ENCODE data around the gene ZNF513. TPM values are rescaled to one million over a fixed set of nuclear protein-coding genes. Genes with fewer than 3 reads are reported as not detected.

ZNF513 gene
- polyA plus RNA-seq, 2 of the 4 experiments (the other 2 are of a cell fraction) = 10.8 to 22.7 TPM

GRCh38 chr2:27379383-27379835, 1.1 kb downstream of the ZNF513 start (continued):
- TF ChIP-seq REST (IDR thresholded peaks at IDR 0.05) (no peak), HDAC2 (IDR thresholded peaks at IDR 0.05) (no peak), POLR2AphosphoS2 (conservative IDR thresholded peaks at IDR 0.05; ENCODE audit: low read length) (0 out of 2 replicates have a peak, but pooled peaks have one; percentile 52), JUN (IDR thresholded peaks at IDR 0.05) (no peak), NPAS2 (CRISPR knock-in tag; IDR thresholded peaks at IDR 0.05; ENCODE audit: borderline replicate concordance) (no peak), PHF8 (IDR thresholded peaks at IDR 0.05; ENCODE audit: borderline replicate concordance, low read depth) (no peak), RFX5 (IDR thresholded peaks at IDR 0.05) (no peak), JUNB (IDR thresholded peaks at IDR 0.05) (no peak), TP53 (CRISPR knock-in tag; IDR thresholded peaks at IDR 0.05) (peak; percentile 12; the same call in 1 of the 2 replicates), TFCP2L1 (CRISPR knock-in tag; IDR thresholded peaks at IDR 0.05) (no peak), RCOR1 (IDR thresholded peaks at IDR 0.05; ENCODE audit: low read depth, low read length) (no peak), ZC3H11A (IDR thresholded peaks at IDR 0.05) (no peak), RARB (CRISPR knock-in tag; IDR thresholded peaks at IDR 0.05) (no peak), ZSCAN20 (CRISPR knock-in tag; IDR thresholded peaks at IDR 0.05) (no peak), FOSL2 (IDR thresholded peaks at IDR 0.05) (no peak; the same call in 1 of the 2 replicates), FOSL2 (CRISPR knock-in tag; IDR thresholded peaks at IDR 0.05) (no peak), EP300 (IDR thresholded peaks at IDR 0.05) (no peak)
- TF ChIP-seq, protein P1, sequence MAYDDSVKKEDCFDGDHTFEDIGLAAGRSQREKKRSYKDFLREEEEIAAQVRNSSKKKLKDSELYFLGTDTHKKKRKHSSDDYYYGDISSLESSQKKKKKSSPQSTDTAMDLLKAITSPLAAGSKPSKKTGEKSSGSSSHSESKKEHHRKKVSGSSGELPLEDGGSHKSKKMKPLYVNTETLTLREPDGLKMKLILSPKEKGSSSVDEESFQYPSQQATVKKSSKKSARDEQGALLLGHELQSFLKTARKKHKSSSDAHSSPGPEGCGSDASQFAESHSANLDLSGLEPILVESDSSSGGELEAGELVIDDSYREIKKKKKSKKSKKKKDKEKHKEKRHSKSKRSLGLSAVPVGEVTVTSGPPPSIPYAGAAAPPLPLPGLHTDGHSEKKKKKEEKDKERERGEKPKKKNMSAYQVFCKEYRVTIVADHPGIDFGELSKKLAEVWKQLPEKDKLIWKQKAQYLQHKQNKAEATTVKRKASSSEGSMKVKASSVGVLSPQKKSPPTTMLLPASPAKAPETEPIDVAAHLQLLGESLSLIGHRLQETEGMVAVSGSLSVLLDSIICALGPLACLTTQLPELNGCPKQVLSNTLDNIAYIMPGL (CRISPR knock-in tag; IDR thresholded peaks at IDR 0.05; ENCODE audit: borderline replicate concordance) = 0 out of 2 replicates have a peak, but pooled peaks have one; percentile 49
- TF ChIP-seq, protein P2, sequence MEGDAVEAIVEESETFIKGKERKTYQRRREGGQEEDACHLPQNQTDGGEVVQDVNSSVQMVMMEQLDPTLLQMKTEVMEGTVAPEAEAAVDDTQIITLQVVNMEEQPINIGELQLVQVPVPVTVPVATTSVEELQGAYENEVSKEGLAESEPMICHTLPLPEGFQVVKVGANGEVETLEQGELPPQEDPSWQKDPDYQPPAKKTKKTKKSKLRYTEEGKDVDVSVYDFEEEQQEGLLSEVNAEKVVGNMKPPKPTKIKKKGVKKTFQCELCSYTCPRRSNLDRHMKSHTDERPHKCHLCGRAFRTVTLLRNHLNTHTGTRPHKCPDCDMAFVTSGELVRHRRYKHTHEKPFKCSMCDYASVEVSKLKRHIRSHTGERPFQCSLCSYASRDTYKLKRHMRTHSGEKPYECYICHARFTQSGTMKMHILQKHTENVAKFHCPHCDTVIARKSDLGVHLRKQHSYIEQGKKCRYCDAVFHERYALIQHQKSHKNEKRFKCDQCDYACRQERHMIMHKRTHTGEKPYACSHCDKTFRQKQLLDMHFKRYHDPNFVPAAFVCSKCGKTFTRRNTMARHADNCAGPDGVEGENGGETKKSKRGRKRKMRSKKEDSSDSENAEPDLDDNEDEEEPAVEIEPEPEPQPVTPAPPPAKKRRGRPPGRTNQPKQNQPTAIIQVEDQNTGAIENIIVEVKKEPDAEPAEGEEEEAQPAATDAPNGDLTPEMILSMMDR (IDR thresholded peaks at IDR 0.05) = no peak
- TF ChIP-seq, protein P3, sequence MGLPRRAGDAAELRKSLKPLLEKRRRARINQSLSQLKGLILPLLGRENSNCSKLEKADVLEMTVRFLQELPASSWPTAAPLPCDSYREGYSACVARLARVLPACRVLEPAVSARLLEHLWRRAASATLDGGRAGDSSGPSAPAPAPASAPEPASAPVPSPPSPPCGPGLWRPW (IDR thresholded peaks at IDR 0.05) = no peak

DNA sequence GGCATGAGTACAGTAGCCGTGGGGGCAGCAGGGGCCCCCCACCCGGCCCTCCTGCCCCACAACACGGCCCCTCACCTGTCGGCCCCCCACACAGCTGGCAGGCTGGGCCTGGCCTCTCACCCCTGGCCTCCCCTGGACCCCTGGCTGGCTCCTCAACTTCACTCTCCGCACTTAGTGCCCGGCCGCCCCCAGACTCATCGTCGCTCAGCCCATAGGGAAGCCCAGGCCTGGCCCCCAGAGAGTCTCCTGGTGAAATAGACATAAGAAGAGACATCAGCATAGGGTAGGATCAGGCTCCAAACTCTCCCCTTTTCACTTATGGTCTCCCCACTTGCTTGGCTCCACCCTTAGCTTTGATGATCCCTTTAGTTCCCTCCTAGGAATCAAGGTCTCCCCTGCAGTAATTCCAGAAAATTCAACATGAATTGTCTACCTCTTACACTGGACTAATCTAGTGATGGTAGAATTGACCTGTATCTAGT, 1.7 kb downstream of the ZNF513 start:
- POLR2A ChIA-PET = interaction anchor here (0.6 to 3.0 kb wide), 4 partner anchors 9 to 78 kb away, joined by 3 to 26 read pairs (median 13); partner anchors contain the start of genes EIF2B4, GTF3C2, PPM1G and SNX17
- CTCF ChIA-PET = interaction anchor here (0.6 to 6.9 kb wide), 13 partner anchors 8 to 417 kb away, joined by 3 to 50 read pairs (median 3); partner anchors contain the start of genes EIF2B4 and SNX17
- DNase-seq (ENCODE audit: low read depth in 1 of 2, low spot score in 1 of 2) = no peak
- WGBS (ENCODE audit: missing lambda C conversion rate) = 90% methylated on average over 8 of the region's 9 CpGs
- no peaks in the 10 kb centered on the region for H3K9me3 ChIP-seq
- ATAC-seq = no peak; a peak in 1 of 6 replicates
- peak overlapping the region; percentile 72; the same call in 2 of the 3 replicates for H3K4me3 ChIP-seq
- peaks cover 24% of the 10 kb centered on the region for H3K4me1 ChIP-seq
- peak overlapping the region in 1 of 2 experiments; percentile 94; a peak in 3 of 6 replicates for H3K27ac ChIP-seq
- peak overlapping the region; percentile 93 for H3K4me2 ChIP-seq
- no peak for FAIRE-seq
- TF ChIP-seq BCL3 (IDR thresholded peaks at IDR 0.05) (no peak; the same call in 2 of the 3 replicates), HOXB13 (CRISPR knock-in tag; IDR thresholded peaks at IDR 0.05; ENCODE audit: low read depth) (no peak), PHF8 (IDR thresholded peaks at IDR 0.05; ENCODE audit: borderline replicate concordance, low read depth) (no peak), MYC (IDR thresholded peaks at IDR 0.05; ENCODE audit: borderline replicate concordance, low read length) (no peak), ZFP36 (IDR thresholded peaks at IDR 0.05; ENCODE audit: borderline replicate concordance, partially characterized antibody) (no peak)
- TF ChIP-seq, protein P4, sequence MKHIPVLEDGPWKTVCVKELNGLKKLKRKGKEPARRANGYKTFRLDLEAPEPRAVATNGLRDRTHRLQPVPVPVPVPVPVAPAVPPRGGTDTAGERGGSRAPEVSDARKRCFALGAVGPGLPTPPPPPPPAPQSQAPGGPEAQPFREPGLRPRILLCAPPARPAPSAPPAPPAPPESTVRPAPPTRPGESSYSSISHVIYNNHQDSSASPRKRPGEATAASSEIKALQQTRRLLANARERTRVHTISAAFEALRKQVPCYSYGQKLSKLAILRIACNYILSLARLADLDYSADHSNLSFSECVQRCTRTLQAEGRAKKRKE (CRISPR knock-in tag; IDR thresholded peaks at IDR 0.05; ENCODE audit: low read depth) = no peak

Data from A549 (cell line).